Measurements from ENCODE around the gene ZNF670. TPM values are rescaled to one million over a fixed set of nuclear protein-coding genes. Genes with fewer than 3 reads are reported as not detected.

The ZNF670 gene
- total RNA-seq, 1 experiment from 2014 or later, result 2.5 TPM

GRCh38 chr1:247087256-247087655 is 8.6 kb upstream of the ZNF670 start:
- no peaks in the 10 kb centered on the region for H3K9me2 ChIP-seq (ENCODE audit: insufficient read depth)
- H3K4me3 ChIP-seq, result no peak overlapping the region
- H3K79me2 ChIP-seq (ENCODE audit: low read depth), result no peaks in the 10 kb centered on the region
- H3K4me1 ChIP-seq (replicated peaks; ENCODE audit: insufficient read depth), result no peaks in the 10 kb centered on the region
- H4K20me1 ChIP-seq (ENCODE audit: insufficient read depth), result no peaks in the 10 kb centered on the region
- TF ChIP-seq CTCF (conservative IDR thresholded peaks at IDR 0.05) (no peak), EZH2 (IDR thresholded peaks at IDR 0.05; ENCODE audit: low read depth) (no peak)
- intact Hi-C loops (cut with micrococcal nuclease; ENCODE audit: unreplicated experiment), result no loop called here
- POLR2A ChIA-PET (ENCODE audit: unreplicated experiment), result no interaction called here
- BruUV-seq (replicated peaks), result no TSS peak
- H3K9me3 ChIP-seq (ENCODE audit: insufficient read depth, low read depth), result no peaks in the 10 kb centered on the region
- no peaks in the 10 kb centered on the region for H3F3A ChIP-seq (ENCODE audit: insufficient read depth, low read depth)
- no peak overlapping the region for H2AFZ ChIP-seq
- no peak for DNase-seq
- CTCF ChIA-PET, result no interaction called here
- no peaks in the 10 kb centered on the region for H3K36me3 ChIP-seq (ENCODE audit: low read depth)
- no peak overlapping the region for H3K27ac ChIP-seq
- no peak overlapping the region for H3K4me2 ChIP-seq
- H3K27me3 ChIP-seq (ENCODE audit: insufficient read depth, low read depth), result no peaks in the 10 kb centered on the region

GRCh38 chr1:247085310-247085709 is 6.7 kb upstream of the ZNF670 start:
- H3K36me3 ChIP-seq (ENCODE audit: low read depth), result no peaks in the 10 kb centered on the region
- H3K4me2 ChIP-seq, result no peak overlapping the region
- no peaks in the 10 kb centered on the region for H3K27me3 ChIP-seq (ENCODE audit: insufficient read depth, low read depth)
- H3K4me1 ChIP-seq (replicated peaks; ENCODE audit: insufficient read depth), result no peaks in the 10 kb centered on the region
- intact Hi-C loops (cut with micrococcal nuclease; ENCODE audit: unreplicated experiment), result no loop called here
- ChIA-PET CTCF (no interaction called here), POLR2A (ENCODE audit: unreplicated experiment) (no interaction called here)
- no peaks in the 10 kb centered on the region for H3K9me3 ChIP-seq (ENCODE audit: insufficient read depth, low read depth)
- DNase-seq, result no peak
- no peak overlapping the region for H2AFZ ChIP-seq
- no TSS peak for BruUV-seq (replicated peaks)
- no peaks in the 10 kb centered on the region for H3K9me2 ChIP-seq (ENCODE audit: insufficient read depth)
- H3K79me2 ChIP-seq (ENCODE audit: low read depth), result no peaks in the 10 kb centered on the region
- no peak overlapping the region for H3K27ac ChIP-seq
- no peaks in the 10 kb centered on the region for H3F3A ChIP-seq (ENCODE audit: insufficient read depth, low read depth)
- TF ChIP-seq EZH2 (IDR thresholded peaks at IDR 0.05; ENCODE audit: low read depth), result no peak
- no peak for TF ChIP-seq CTCF (conservative IDR thresholded peaks at IDR 0.05)
- no peaks in the 10 kb centered on the region for H4K20me1 ChIP-seq (ENCODE audit: insufficient read depth)
- H3K4me3 ChIP-seq, result no peak overlapping the region

- H3K9me3 ChIP-seq (ENCODE audit: insufficient read depth, low read depth), result no peaks in the 10 kb centered on the region
- no peak overlapping the region for H3K4me3 ChIP-seq
- no TSS peak for BruUV-seq (replicated peaks)
- no peak overlapping the region for H3K27ac ChIP-seq
- H3F3A ChIP-seq (ENCODE audit: insufficient read depth, low read depth), result no peaks in the 10 kb centered on the region
- TF ChIP-seq EZH2 (IDR thresholded peaks at IDR 0.05; ENCODE audit: low read depth) (no peak), CTCF (conservative IDR thresholded peaks at IDR 0.05) (no peak)
- H3K4me2 ChIP-seq, result no peak overlapping the region
- H2AFZ ChIP-seq, result no peak overlapping the region
- H3K27me3 ChIP-seq (ENCODE audit: insufficient read depth, low read depth), result no peaks in the 10 kb centered on the region
- no peaks in the 10 kb centered on the region for H4K20me1 ChIP-seq (ENCODE audit: insufficient read depth)
- no peak for DNase-seq
- H3K36me3 ChIP-seq (ENCODE audit: low read depth), result no peaks in the 10 kb centered on the region
- CTCF ChIA-PET, result no interaction called here
- no peaks in the 10 kb centered on the region for H3K79me2 ChIP-seq (ENCODE audit: low read depth)
- intact Hi-C loops (cut with micrococcal nuclease; ENCODE audit: unreplicated experiment), result no loop called here
- no peaks in the 10 kb centered on the region for H3K9me2 ChIP-seq (ENCODE audit: insufficient read depth)
- no peaks in the 10 kb centered on the region for H3K4me1 ChIP-seq (replicated peaks; ENCODE audit: insufficient read depth)
- POLR2A ChIA-PET (ENCODE audit: unreplicated experiment), result no interaction called here
Observed at GRCh38 chr1:247084771-247085170, 6.2 kb upstream of the ZNF670 start.
